Activated CD8-positive, alpha-beta T cell treated with anti-CD3 and anti-CD28 coated beads for 36 hours (primary cell): Measurements from ENCODE around the gene LMF1. TPM values are rescaled to one million over a fixed set of nuclear protein-coding genes. Genes with fewer than 3 reads are reported as not detected.

ENCODE experiments used
- ATAC-seq: fragments of 200-7000 bp; cut with Tn5 transposase; one replicate; pipeline ENCODE4 v1.10.0; 2021; ENCODE audit warnings: mild to moderate bottlenecking, moderate library complexity
- CTCF ChIA-PET: fragments of 350-600 bp; sonication (Branson Sonifier 250); formaldehyde crosslinking; loops from one replicate; lab custom pipeline; 2021; ENCODE audit warnings: antibody characterized with exemption; lab: Charles Lee
- POLR2A ChIA-PET: fragments of 350-600 bp; sonication (Branson Sonifier 250); formaldehyde crosslinking; loops from one replicate; lab custom pipeline; 2021; ENCODE audit warnings: antibody characterized with exemption; lab: Charles Lee
- DNase-seq: peaks from one replicate; pipeline ENCODE4 v3.0.0-alpha.2; 2020
- H3K27ac Mint-ChIP-seq: one replicate; pipeline ENCODE4 v1.8.0; 2021; ENCODE audit warnings: mild to moderate bottlenecking, mixed read lengths
- H3K27me3 Mint-ChIP-seq: one replicate; pipeline ENCODE4 v1.8.0; 2021; ENCODE audit warnings: mixed read lengths
- H3K36me3 Mint-ChIP-seq: one replicate; pipeline ENCODE4 v1.8.0; 2021; ENCODE audit warnings: low read depth, mixed read lengths
- H3K4me1 Mint-ChIP-seq: one replicate; pipeline ENCODE4 v1.8.0; 2021; ENCODE audit warnings: low read depth, mixed read lengths
- H3K4me3 Mint-ChIP-seq: one replicate; pipeline ENCODE4 v1.8.0; 2021; ENCODE audit warnings: mild to moderate bottlenecking, moderate library complexity, mixed read lengths
- H3K9me3 Mint-ChIP-seq: one replicate; pipeline ENCODE4 v1.8.0; 2021; ENCODE audit warnings: mixed read lengths
- intact Hi-C: fragments of 100-400 bp; cut with micrococcal nuclease; formaldehyde crosslinking; loops from one replicate; pipeline ENCODE4 v1.10.0; 2022
- total RNA-seq, 2 experiments: library from RNA; stranded (reverse); gene quantifications; one replicate each; pipeline ENCODE4 v1.2.3, GENCODE V29; 2021
- TF ChIP-seq, protein P1 (sequence below): fragments of 200-600 bp; IDR thresholded peaks from one replicate; pipeline ENCODE4 v1.8.0; 2022; ENCODE audit warnings: antibody characterized with exemption, mild to moderate bottlenecking

The LMF1 gene
- total RNA-seq, 2 experiments from 2014 or later = 8.7 to 9.7 TPM

DNA sequence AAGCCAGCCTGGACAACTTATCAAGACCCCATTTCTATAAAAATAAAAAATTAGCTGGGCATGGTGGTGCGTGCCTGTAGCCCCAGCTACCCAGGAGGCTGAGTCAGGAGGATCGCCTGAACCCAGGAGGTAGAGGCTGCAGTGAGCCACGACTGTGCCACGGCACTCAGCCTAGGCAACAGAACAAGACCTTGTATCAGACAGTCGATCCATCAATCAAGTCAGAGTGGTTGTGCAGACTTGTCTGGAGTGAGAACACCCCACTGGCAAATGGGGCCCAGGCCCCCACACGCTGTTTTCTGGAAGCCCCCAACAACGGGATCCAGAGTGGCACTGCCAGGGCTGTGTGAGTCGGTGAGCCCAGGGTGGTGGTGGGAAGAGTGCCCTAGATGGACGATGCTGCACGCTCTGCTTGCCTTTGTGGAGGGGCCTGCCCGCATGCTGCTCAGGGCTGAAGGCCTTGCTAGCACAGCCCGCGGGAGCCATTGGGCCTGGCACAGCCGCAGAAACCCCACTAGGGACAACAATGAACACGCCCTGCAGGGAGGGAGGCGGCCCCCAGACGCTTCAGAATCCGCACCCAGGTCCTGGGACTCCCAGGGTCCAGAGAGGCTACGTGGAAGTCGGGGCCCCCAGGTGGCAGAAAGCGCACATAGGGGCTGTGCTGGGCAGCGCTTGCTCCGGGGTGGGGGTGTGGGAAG, 90.2 kb downstream of the LMF1 start:
- Mint-ChIP-seq H3K27me3 (no peaks in the 10 kb centered on the region), H3K36me3 (no peaks in the 10 kb centered on the region), H3K27ac (no peak overlapping the region), H3K4me3 (no peak overlapping the region), H3K9me3 (no peaks in the 10 kb centered on the region), H3K4me1 (peaks cover 2% of the 10 kb centered on the region)
- ChIA-PET CTCF (no interaction called here), POLR2A (no interaction called here)
- no peak for DNase-seq
- intact Hi-C loops = no loop called here
- no peak for ATAC-seq
- TF ChIP-seq, protein P1, sequence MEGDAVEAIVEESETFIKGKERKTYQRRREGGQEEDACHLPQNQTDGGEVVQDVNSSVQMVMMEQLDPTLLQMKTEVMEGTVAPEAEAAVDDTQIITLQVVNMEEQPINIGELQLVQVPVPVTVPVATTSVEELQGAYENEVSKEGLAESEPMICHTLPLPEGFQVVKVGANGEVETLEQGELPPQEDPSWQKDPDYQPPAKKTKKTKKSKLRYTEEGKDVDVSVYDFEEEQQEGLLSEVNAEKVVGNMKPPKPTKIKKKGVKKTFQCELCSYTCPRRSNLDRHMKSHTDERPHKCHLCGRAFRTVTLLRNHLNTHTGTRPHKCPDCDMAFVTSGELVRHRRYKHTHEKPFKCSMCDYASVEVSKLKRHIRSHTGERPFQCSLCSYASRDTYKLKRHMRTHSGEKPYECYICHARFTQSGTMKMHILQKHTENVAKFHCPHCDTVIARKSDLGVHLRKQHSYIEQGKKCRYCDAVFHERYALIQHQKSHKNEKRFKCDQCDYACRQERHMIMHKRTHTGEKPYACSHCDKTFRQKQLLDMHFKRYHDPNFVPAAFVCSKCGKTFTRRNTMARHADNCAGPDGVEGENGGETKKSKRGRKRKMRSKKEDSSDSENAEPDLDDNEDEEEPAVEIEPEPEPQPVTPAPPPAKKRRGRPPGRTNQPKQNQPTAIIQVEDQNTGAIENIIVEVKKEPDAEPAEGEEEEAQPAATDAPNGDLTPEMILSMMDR = no peak

DNA sequence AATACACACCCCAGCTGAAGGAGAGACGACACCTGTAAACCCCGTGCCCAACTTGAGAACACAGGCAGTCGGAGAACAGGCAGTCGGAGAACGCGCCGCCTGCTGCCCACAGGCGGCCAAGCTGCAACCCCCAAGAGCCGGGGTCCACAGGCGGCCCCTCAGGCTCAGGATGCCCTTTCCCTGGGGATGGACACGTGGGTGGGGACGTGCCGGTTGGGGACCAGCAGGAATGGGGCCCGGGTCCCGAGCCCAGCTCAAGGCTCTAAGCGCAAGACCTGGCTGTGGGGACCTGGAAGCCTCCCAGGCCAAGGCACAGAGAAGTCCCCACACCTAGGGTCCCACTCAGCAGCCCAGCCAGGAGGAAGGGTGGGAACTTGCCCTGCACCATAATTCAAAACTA, 90.8 kb downstream of the LMF1 start:
- DNase-seq = no peak
- ChIA-PET POLR2A (no interaction called here), CTCF (no interaction called here)
- H3K27me3 Mint-ChIP-seq = no peaks in the 10 kb centered on the region
- H3K4me1 Mint-ChIP-seq = peaks cover 2% of the 10 kb centered on the region
- no peak for ATAC-seq
- TF ChIP-seq, protein P1 = no peak
- H3K4me3 Mint-ChIP-seq = no peak overlapping the region
- H3K27ac Mint-ChIP-seq = no peak overlapping the region
- intact Hi-C loops = no loop called here
- no peaks in the 10 kb centered on the region for H3K36me3 Mint-ChIP-seq
- H3K9me3 Mint-ChIP-seq = no peaks in the 10 kb centered on the region

DNA sequence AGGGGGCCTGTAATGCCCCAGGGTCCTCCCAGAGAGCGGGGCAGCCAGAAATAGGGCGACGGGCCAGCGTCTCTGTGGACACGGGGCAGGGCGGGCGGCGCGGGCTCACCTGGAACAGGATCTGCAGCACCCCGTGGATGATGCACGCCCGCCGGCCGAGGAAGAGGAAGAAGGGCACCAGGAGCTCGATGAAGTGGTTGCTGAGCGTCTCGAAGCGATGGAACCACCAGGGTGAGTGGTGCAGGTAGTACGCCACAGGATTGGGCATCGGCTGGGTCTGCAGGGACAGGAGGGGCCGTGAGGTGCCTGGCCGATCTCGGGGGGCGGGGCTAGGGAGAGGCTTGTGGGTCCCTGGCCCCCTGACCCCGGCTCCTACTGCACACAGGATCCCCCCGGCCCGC, 91.3 kb downstream of the LMF1 start:
- POLR2A ChIA-PET = no interaction called here
- no peak overlapping the region for H3K27ac Mint-ChIP-seq
- DNase-seq = no peak
- no peaks in the 10 kb centered on the region for H3K36me3 Mint-ChIP-seq
- no peaks in the 10 kb centered on the region for H3K9me3 Mint-ChIP-seq
- intact Hi-C loops = no loop called here
- TF ChIP-seq, protein P1 = no peak
- ATAC-seq = no peak
- no peak overlapping the region for H3K4me3 Mint-ChIP-seq
- H3K27me3 Mint-ChIP-seq = no peaks in the 10 kb centered on the region
- H3K4me1 Mint-ChIP-seq = peaks cover 2% of the 10 kb centered on the region
- CTCF ChIA-PET = no interaction called here

DNA sequence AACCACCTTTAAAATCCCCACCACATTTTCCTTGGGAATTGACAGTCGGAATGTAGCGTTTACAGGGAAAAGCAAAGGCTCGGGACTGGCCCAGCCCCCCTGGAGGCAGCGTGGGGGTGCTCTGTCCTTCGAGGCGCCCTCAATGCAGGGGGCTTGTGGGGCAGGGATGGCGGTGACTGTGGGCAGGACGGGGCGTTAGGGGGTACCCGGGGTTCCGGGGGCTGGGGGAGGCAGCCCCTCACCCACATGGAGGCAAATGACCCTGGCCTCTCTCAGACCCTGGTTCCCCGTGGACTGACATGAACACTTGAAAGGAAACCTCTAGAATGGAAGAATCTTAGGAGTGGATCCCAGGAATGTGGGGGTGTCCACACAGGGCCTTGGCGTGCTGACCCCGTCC, 91.9 kb downstream of the LMF1 start:
- H3K36me3 Mint-ChIP-seq = no peaks in the 10 kb centered on the region
- no peaks in the 10 kb centered on the region for H3K9me3 Mint-ChIP-seq
- intact Hi-C loops = no loop called here
- TF ChIP-seq, protein P1 = no peak
- H3K4me1 Mint-ChIP-seq = peaks cover 2% of the 10 kb centered on the region
- H3K27me3 Mint-ChIP-seq = no peaks in the 10 kb centered on the region
- ChIA-PET POLR2A (no interaction called here), CTCF (no interaction called here)
- no peak for ATAC-seq
- no peak overlapping the region for H3K27ac Mint-ChIP-seq
- no peak for DNase-seq
- H3K4me3 Mint-ChIP-seq = no peak overlapping the region

DNA sequence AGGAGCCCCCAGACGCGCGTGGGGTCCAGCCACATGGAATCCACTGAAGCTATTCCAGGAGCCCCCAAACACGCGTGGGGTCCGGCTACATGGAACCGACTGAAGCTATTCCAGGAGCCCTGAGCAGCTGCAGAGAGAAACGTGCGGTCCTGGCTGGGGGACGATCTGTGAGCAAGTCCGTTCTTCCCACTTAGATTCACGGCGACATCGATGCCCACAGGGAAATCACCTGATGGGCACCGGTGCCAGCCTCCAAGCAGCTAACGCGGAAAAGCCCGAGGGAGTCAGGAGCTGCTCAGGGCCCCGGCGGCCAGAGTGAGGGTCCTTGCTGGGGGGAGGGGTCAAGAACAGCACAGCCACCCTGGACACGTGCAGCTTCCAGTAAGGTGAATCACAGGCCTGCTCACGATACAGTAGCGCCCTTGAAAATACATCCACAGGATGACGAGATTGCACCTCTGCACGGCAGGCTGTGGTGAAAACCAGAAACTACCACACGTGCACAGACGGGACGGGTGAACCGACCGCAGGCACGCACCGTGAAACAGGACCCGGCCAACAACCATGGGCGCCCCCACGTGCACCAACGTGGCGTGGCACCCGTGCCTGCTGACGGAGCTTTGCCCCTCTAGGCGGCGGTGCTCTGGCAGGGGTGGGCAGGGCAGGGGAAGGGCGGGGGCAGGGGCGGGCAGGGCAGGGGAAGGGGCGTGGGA, 92.6 kb downstream of the LMF1 start:
- intact Hi-C loops = no loop called here
- DNase-seq = peak; percentile 33
- ChIA-PET POLR2A (no interaction called here), CTCF (interaction anchor here (0.7 kb wide), 1 partner anchor 29 kb away, joined by 3 read pairs; no protein-coding TSS in a partner anchor)
- no peak overlapping the region for H3K4me3 Mint-ChIP-seq
- H3K36me3 Mint-ChIP-seq = no peaks in the 10 kb centered on the region
- TF ChIP-seq, protein P1 = no peak
- no peaks in the 10 kb centered on the region for H3K27me3 Mint-ChIP-seq
- H3K4me1 Mint-ChIP-seq = peaks cover 2% of the 10 kb centered on the region
- no peak overlapping the region for H3K27ac Mint-ChIP-seq
- H3K9me3 Mint-ChIP-seq = no peaks in the 10 kb centered on the region
- no peak for ATAC-seq
